Stimulated activated CD8-positive, alpha-beta memory T cell treated with anti-CD3 and anti-CD28 coated beads, Interleukin-12 subunit alpha, Interleukin-12 subunit beta, amount 100 ng/mL, for 24 hours (primary cell): ENCODE measurements around the gene SYNC.
"Not testable (repeated sequence)": the region's sequence is repeated elsewhere in the genome, so short reads cannot be mapped to it uniquely, and the experiment has no call there.

ENCODE experiments used
- DNase-seq: peaks from one replicate; pipeline ENCODE4 v3.0.0-alpha.2; 2020; ENCODE audit errors: extremely low read depth

Gene SYNC

DNA sequence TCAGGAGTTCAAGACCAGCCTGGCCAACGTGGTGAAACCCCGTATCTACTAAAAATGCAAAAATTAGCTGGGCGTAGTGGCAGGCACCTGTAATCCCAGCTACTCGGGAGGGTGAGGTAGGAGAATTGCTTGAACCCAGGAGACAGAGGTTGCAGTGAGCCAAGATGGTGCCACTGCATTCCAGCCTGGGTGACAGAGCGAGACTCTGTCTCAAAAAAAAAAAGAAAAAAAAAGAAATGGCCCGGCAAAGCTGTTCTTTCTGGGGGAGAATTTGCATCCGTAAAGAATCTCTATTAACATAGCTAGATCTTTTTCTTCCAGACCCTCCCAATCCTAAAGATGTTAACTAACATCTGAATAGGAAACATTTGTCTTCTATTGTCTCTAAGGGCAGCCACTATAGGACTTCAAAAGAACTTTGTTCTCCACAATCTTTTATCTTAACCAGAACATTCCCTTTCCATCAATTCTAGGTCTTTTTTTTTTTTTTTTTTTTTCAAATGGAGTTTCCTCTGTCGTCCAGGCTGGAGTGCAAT, 60.2 kb downstream of the SYNC start:
- DNase-seq, result not testable (repeated sequence)

DNA sequence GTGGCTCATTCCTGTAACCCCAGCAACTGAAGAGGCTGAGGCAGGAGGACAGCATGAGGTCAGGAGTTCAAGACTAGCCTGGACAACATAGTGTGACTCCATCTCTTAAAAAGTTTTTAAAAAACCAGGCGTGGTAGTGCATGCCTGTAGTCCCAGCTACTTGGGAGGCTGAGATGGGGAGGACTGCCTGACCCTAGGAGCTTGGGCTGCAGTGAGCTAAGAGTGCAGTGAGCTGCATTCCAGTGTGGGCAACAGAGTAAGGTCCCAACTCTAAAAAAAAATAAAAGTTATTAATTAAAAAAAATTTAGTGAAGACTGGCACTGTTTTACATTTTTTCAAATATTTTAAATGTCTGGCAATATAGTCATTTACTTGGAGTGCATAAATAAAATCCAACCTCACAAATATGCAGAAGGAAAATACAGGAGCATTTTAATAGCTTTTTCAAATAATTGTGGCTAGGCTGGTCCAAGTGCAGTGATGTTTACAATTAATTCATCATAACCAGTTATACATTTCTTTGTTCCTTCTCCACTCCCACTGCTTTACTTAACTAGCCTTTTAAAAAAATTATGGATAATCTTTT, 63.0 kb downstream of the SYNC start:
- no peak for DNase-seq

DNA sequence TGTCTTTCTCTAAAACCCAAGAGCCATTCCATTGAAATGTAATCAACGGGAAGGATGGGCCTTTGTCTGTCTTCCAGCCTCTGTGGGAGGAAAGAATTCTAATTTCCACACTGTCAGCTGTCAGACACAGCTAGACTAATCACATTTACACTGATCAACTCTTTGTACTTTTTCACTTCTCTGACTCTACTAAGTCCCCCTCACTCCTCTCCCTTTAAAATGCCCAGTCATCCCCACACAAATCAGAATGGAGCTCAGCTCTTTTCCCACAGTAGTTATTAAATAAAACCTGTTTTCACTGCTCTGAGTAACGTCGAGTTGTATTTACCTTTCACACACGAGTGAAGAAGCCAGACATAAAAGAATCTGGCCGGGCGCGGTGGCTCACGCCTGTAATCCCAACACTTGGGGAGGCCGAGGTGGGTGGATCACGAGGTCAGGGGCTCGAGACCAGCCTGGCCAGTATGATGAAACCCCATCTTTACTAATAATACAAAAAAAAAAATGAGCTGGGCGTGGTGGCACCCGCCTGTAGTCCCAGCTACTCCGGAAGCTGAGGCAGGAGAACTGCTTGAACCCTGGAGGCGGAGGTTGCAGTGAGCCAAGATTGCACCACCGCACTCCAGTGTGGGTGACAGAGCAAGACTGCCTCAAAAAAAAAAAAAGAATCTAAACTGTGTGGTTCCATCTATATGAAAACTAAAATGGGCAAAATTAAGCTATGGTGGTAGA, 65.5 kb downstream of the SYNC start:
- no peak for DNase-seq

DNA sequence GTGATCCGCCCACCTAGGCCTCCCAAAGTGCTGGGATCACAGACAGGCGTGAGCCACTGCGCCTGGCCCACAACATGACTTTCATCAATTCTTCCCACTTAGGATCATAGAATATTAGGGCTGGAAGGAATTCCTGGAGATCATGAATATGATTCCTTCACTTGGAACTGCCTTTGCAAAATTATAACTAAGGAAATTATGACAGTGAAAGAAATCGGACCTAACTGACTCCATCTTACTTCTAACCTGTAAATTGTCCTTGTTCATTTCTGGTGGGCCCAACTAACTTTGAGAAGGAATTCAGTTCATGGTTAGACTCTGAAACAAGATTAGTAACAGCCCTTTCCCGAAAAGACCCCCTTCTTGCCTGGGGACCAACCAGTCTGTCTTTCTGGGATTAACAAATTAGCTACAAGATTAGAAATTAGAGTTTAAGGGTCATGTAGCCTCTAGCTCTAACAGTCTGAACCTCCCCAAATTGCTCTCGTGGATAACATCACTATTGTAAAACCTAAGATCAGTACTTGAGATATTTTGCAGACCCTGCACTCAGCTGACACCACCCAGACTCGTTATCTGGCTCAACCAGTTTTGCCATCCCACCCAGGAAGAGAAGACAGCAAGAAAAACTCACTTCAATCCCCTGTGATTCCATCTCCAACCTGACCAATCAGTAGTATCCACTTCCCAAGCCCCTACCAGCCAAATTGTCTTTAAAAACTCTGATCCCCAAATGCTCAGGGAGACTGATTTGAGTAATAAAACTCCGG, 66.9 kb downstream of the SYNC start:
- DNase-seq, result no peak

DNA sequence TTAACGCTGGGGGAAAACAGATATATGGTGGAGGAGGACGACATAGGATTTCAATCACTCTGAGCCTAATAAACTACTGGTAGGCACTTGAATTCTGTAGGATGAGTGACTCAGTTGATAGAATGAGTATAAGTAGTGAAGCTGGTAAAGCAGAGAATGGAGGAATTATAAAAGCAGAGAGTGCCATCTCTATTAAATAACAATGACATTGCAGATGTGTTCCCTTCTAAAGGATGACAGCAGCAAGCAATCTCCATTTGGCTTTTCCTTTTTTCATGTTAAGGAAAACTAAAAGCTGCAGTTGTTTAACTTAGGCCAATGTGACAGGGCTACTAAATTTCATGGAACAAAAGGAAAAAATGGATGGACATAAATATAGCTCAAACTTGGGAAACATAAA, 69.7 kb downstream of the SYNC start:
- DNase-seq, result no peak

DNA sequence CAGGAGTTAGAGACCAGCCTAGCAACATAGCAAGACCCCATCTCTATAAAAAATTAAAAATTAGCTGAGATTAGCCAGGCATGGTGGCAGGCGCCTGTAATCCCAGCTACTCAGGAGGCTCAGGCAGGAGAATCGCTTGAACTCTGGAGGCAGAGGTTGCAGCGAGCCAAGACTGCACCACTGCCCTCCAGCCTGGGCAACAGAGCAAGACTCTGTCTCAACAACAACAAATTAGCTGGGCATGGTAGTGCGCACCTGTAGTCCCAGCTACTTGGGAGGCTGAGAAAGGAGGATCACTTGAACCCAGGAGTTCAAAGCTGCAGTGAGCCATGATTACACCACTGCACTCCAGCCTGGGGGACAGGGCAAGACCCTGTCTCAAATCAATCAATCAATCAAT, 72.4 kb downstream of the SYNC start:
- not testable (repeated sequence) for DNase-seq
